H9 (cell line): ENCODE measurements around the gene NDUFS3. TPM values are rescaled to one million over a fixed set of nuclear protein-coding genes. Genes with fewer than 3 reads are reported as not detected.

ENCODE experiments used
- DNase-seq: peaks from one replicate; pipeline ENCODE4 v3.0.0-alpha.2; 2017
- H2AFZ ChIP-seq: one replicate; pipeline ENCODE4 v1.6.1; 2013; ENCODE audit warnings: mild to moderate bottlenecking, low read length, control low read depth, moderate library complexity
- H2AK5ac ChIP-seq: 2 replicates; pipeline ENCODE4 v1.6.1; 2013; ENCODE audit warnings: low read length, control low read depth, mixed read lengths; ENCODE audit not compliant: insufficient read length
- H2BK120ac ChIP-seq: one replicate; pipeline ENCODE4 v1.6.1; 2013; ENCODE audit warnings: low read depth, mild to moderate bottlenecking, low read length, control low read depth, inconsistent platforms; ENCODE audit not compliant: poor library complexity, severe bottlenecking
- H2BK12ac ChIP-seq: 2 replicates; pipeline ENCODE4 v1.6.1; 2013; ENCODE audit warnings: low read length, control low read depth, mixed read lengths, low read depth; ENCODE audit not compliant: insufficient read length
- H2BK15ac ChIP-seq: 2 replicates; pipeline ENCODE4 v1.6.1; 2013; ENCODE audit warnings: low read depth, low read length, control low read depth
- H2BK20ac ChIP-seq: one replicate; pipeline ENCODE4 v1.6.1; 2013; ENCODE audit warnings: low read depth, mild to moderate bottlenecking, low read length, control low read depth, inconsistent platforms; ENCODE audit not compliant: poor library complexity, severe bottlenecking
- H2BK5ac ChIP-seq: 2 replicates; pipeline ENCODE4 v1.6.1; 2013; ENCODE audit warnings: low read length, control low read depth, mixed read lengths; ENCODE audit not compliant: insufficient read length
- H3K14ac ChIP-seq: 2 replicates; pipeline ENCODE4 v1.6.1; 2013; ENCODE audit warnings: low read length, control low read depth; ENCODE audit not compliant: insufficient read depth
- H3K18ac ChIP-seq: 2 replicates; pipeline ENCODE4 v1.6.1; 2013; ENCODE audit warnings: low read depth, mild to moderate bottlenecking, mixed read lengths, low read length, control low read depth; ENCODE audit not compliant: insufficient read length
- H3K23ac ChIP-seq: 2 replicates; pipeline ENCODE4 v1.6.1; 2013; ENCODE audit warnings: low read length, control low read depth, mixed read lengths, low read depth; ENCODE audit not compliant: insufficient read length
- H3K23me2 ChIP-seq: 2 replicates; pipeline ENCODE4 v1.6.1; 2013; ENCODE audit warnings: low read depth, mild to moderate bottlenecking, mixed read lengths, low read length, control low read depth; ENCODE audit not compliant: insufficient read length, poor library complexity, severe bottlenecking
- H3K27ac ChIP-seq: 2 replicates; pipeline ENCODE4 v1.5.1; 2013; ENCODE audit warnings: low read length, control low read depth, mixed read lengths, low read depth; ENCODE audit not compliant: insufficient read length
- H3K27me3 ChIP-seq: 2 replicates; pipeline ENCODE4 v1.6.1; 2013; ENCODE audit warnings: low read length, control low read depth, inconsistent platforms; ENCODE audit not compliant: insufficient read depth
- H3K4ac ChIP-seq: 2 replicates; pipeline ENCODE4 v1.6.1; 2013; ENCODE audit warnings: low read depth, mild to moderate bottlenecking, control low read depth, inconsistent platforms, low read length, moderate library complexity
- H3K4me1 ChIP-seq: 2 replicates; pipeline ENCODE4 v1.6.1; 2013; ENCODE audit warnings: low read length, control low read depth, inconsistent platforms; ENCODE audit not compliant: insufficient read depth
- H3K4me2 ChIP-seq: 2 replicates; pipeline ENCODE4 v1.6.1; 2013; ENCODE audit warnings: low read length, control low read depth, mixed read lengths; ENCODE audit not compliant: insufficient read length, insufficient read depth
- H3K56ac ChIP-seq: 2 replicates; pipeline ENCODE4 v1.6.1; 2013; ENCODE audit warnings: low read depth, mild to moderate bottlenecking, mixed read lengths, low read length, control low read depth; ENCODE audit not compliant: insufficient read length
- H3K79me1 ChIP-seq: 2 replicates; pipeline ENCODE4 v1.6.1; 2013; ENCODE audit warnings: low read depth, mild to moderate bottlenecking, moderate library complexity, low read length, control low read depth, inconsistent platforms; ENCODE audit not compliant: insufficient read depth, poor library complexity, severe bottlenecking
- H3K79me2 ChIP-seq: 2 replicates; pipeline ENCODE4 v1.6.1; 2013; ENCODE audit warnings: low read length, control low read depth, inconsistent platforms; ENCODE audit not compliant: insufficient read depth
- H3K9ac ChIP-seq: 2 replicates; pipeline ENCODE4 v1.6.1; 2013; ENCODE audit warnings: low read length, control low read depth, mixed read lengths; ENCODE audit not compliant: insufficient read length; ENCODE audit errors: extremely low read depth
- H3K9me3 ChIP-seq: one replicate; pipeline ENCODE4 v1.6.1; 2013; ENCODE audit warnings: low read depth, low read length, inconsistent platforms; ENCODE audit not compliant: control insufficient read depth
- H3T11ph ChIP-seq: one replicate; pipeline ENCODE4 v1.6.1; 2013; ENCODE audit warnings: mild to moderate bottlenecking, low read length, control low read depth, inconsistent platforms
- H4K20me1 ChIP-seq: one replicate; pipeline ENCODE4 v1.6.1; 2013; ENCODE audit not compliant: control insufficient read depth, insufficient read length, insufficient read depth
- H4K5ac ChIP-seq: 2 replicates; pipeline ENCODE4 v1.6.1; 2013; ENCODE audit warnings: low read depth, mild to moderate bottlenecking, mixed read lengths, low read length, control low read depth; ENCODE audit not compliant: insufficient read length
- H4K8ac ChIP-seq: replicated peaks from 2 replicates; pipeline ENCODE4 v1.6.1; 2013; ENCODE audit warnings: low read length, control low read depth, mixed read lengths, low read depth; ENCODE audit not compliant: insufficient read length
- H4K91ac ChIP-seq: 2 replicates; pipeline ENCODE4 v1.6.1; 2013; ENCODE audit warnings: low read depth, mild to moderate bottlenecking, moderate library complexity, mixed read lengths, low read length, control low read depth; ENCODE audit not compliant: insufficient read length
- H3K27ac Mint-ChIP-seq, 3 experiments: 2 replicates in 2 of 3; 3 replicates in 1 of 3; pipeline ENCODE4 v1.8.0; 2020 to 2021; ENCODE audit warnings: mixed read lengths in 3 of 3, mild to moderate bottlenecking in 1 of 3, moderate library complexity in 1 of 3
- H3K27me3 Mint-ChIP-seq: 2 replicates; pipeline ENCODE4 v1.8.0; 2021; ENCODE audit warnings: low read depth, mild to moderate bottlenecking, moderate library complexity, mixed read lengths
- H3K36me3 Mint-ChIP-seq, 3 experiments: 2 replicates in 2 of 3; 3 replicates in 1 of 3; pipeline ENCODE4 v1.8.0; 2020 to 2021; ENCODE audit warnings: low read depth in 3 of 3, mixed read lengths in 3 of 3; ENCODE audit not compliant: insufficient read depth in 1 of 3
- H3K4me1 Mint-ChIP-seq, 2 experiments: 2 replicates each; pipeline ENCODE4 v1.8.0; 2020; ENCODE audit warnings: mixed read lengths in 2 of 2
- H3K4me3 Mint-ChIP-seq, 2 experiments: 2 replicates in 1 of 2; 3 replicates in 1 of 2; pipeline ENCODE4 v1.8.0; 2020 to 2021; ENCODE audit warnings: mild to moderate bottlenecking in 2 of 2, mixed read lengths in 2 of 2, moderate library complexity in 1 of 2
- H3K9me3 Mint-ChIP-seq, 2 experiments: 2 replicates in 1 of 2; 3 replicates in 1 of 2; pipeline ENCODE4 v1.8.0; 2020; ENCODE audit warnings: mild to moderate bottlenecking in 2 of 2, mixed read lengths in 2 of 2, moderate library complexity in 1 of 2
- CTCF ChIP-seq: fragments of 200-600 bp; sonication (generic); conservative IDR thresholded peaks from 3 replicates; pipeline ENCODE4 v1.8.0; 2021; ENCODE audit warnings: antibody characterized with exemption, mild to moderate bottlenecking
- WGBS: extraction: QIAGEN DNeasy Blood & Tissue Kit; methylation state at CpG from one replicate; pipeline ENCODE4 v1.1.7; 2013; ENCODE audit warnings: missing lambda C conversion rate, low lambda C conversion rate, mixed read lengths; ENCODE audit not compliant: insufficient read length; ENCODE audit errors: extremely low coverage; 5-methylcytosine and 5-hydroxymethylcytosine counted together
- total RNA-seq: library from RNA; stranded (reverse); gene quantifications from 2 replicates; pipeline ENCODE4 v1.2.1, GENCODE V29; 2021

The NDUFS3 gene
- total RNA-seq, 1 experiment from 2014 or later = 144 TPM

GRCh38 chr11:47616726-47617416 is 38.0 kb downstream of the NDUFS3 start:
- no peaks in the 10 kb centered on the region for H3K27me3 Mint-ChIP-seq

More at GRCh38 chr11:47616726-47617416, 38.0 kb downstream of the NDUFS3 start:
- WGBS = no CpG with 5 or more reads among the region's 10 CpGs
- no peak overlapping the region for H2BK5ac ChIP-seq
- no peaks in the 10 kb centered on the region for H3K9me3 ChIP-seq
- no peak overlapping the region for H2BK15ac ChIP-seq
- DNase-seq = peak; percentile 45
- no peak overlapping the region for H3T11ph ChIP-seq
- no peak overlapping the region for H3K56ac ChIP-seq
- no peak overlapping the region for H3K27ac Mint-ChIP-seq
- H3K4me1 ChIP-seq = no peaks in the 10 kb centered on the region
- no peak overlapping the region for H2BK20ac ChIP-seq
- H3K4ac ChIP-seq = no peak overlapping the region
- no peak overlapping the region for H4K5ac ChIP-seq
- no peak overlapping the region for H3K14ac ChIP-seq
- H3K23me2 ChIP-seq = no peaks in the 10 kb centered on the region
- H3K27me3 ChIP-seq = no peaks in the 10 kb centered on the region
- no peak overlapping the region for H3K18ac ChIP-seq
- H2BK120ac ChIP-seq = no peak overlapping the region
- no peaks in the 10 kb centered on the region for H3K79me2 ChIP-seq
- H4K91ac ChIP-seq = no peak overlapping the region
- H3K4me2 ChIP-seq = no peak overlapping the region
- no peak overlapping the region for H3K9ac ChIP-seq
- no peak overlapping the region for H3K4me3 Mint-ChIP-seq
- no peak overlapping the region for H2AFZ ChIP-seq
- H3K36me3 Mint-ChIP-seq = peaks cover 8 to 47% (median 12%) of the 10 kb centered on the region in 3 experiments; a peak in 6 of 7 replicates
- no peak overlapping the region for H4K8ac ChIP-seq
- no peaks in the 10 kb centered on the region for H3K4me1 Mint-ChIP-seq
- TF ChIP-seq CTCF = peak; percentile 79
- H3K79me1 ChIP-seq = no peaks in the 10 kb centered on the region
- H2AK5ac ChIP-seq = no peak overlapping the region
- no peaks in the 10 kb centered on the region for H3K9me3 Mint-ChIP-seq
- no peak overlapping the region for H3K27ac ChIP-seq
- H2BK12ac ChIP-seq = no peak overlapping the region
- H3K23ac ChIP-seq = no peak overlapping the region
- no peaks in the 10 kb centered on the region for H4K20me1 ChIP-seq
